Coronary artery (tissue), 2 donors: ENCODE results near the gene RAB22A.
"Not testable (repeated sequence)": the region's sequence is repeated elsewhere in the genome, so short reads cannot be mapped to it uniquely, and the experiment has no call there.

Experiments
- DNase-seq: peaks from one replicate; pipeline ENCODE4 v3.0.0-alpha.2; 2017; ENCODE audit warnings: low spot score
- H3K27ac ChIP-seq, 2 donors: fragments of 200-600 bp; sonication (generic); one replicate each; pipeline ENCODE4 v1.5.1; 2016 to 2019
- H3K4me3 ChIP-seq: fragments of 200-600 bp; sonication (generic); 2 replicates; pipeline ENCODE4 v1.5.1; 2016; ENCODE audit warnings: mild to moderate bottlenecking, moderate library complexity
- CTCF ChIP-seq: fragments of 200-600 bp; sonication (generic); IDR thresholded peaks from one replicate; pipeline ENCODE4 v1.5.1; 2019; ENCODE audit warnings: antibody characterized with exemption

Gene RAB22A

GRCh38 chr20:58360936-58361335 is 51.4 kb downstream of the RAB22A start:
- no peak overlapping the region for H3K27ac ChIP-seq
- H3K4me3 ChIP-seq = no peak overlapping the region
- TF ChIP-seq CTCF = no peak
- DNase-seq = no peak

DNA sequence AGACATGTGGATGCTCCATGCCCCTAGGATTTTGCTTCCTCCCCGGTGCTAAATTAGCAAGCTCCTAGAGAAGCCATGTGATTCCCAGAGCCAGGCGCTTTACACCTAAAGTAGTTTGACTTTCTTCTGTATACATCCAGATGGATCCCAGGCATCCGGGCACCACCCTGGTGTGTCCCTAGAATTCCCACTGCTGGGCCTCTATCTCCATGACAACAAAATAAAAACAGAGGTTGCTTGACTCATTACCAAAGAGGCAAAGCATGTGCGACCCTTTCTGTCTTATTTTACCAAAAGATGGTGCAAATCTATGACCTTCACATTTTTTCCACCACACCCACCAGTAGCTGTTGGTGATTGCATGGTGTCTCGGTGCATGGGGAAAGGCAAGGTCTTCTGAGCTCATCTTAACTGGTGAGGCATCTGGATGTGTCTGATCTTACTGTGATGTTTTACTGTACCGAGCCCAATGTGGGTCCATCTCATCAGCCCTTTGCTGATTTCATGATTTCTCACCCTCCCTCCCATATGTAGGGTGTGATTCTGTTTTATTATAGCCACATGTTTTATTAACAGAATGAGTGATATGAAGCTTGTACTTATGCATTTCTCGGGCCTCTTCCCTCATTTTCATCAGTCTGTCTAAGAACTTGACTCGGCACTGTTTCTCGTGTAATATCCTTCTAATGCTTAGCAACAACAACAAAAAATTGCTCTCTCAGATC is 52.1 kb downstream of the RAB22A start:
- Histone ChIP-seq H3K27ac (no peak overlapping the region), H3K4me3 (no peak overlapping the region)
- no peak for DNase-seq
- no peak for TF ChIP-seq CTCF

DNA sequence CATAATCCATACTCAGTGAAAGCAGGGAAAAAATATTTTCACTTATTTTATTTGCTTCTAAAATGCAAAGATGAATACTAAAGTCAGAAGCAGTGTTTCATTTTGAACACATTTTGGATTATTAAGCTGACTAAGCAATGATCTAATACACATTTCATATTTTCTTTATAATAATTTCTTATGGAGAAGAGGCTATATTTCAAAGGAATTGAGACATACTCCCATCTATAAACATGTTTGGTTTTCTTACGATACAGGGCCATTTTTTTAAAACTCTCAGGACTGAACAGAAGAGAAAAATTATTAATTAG is 52.6 kb downstream of the RAB22A start:
- H3K4me3 ChIP-seq = no peak overlapping the region
- DNase-seq = no peak
- no peak for TF ChIP-seq CTCF
- H3K27ac ChIP-seq = no peak overlapping the region

DNA sequence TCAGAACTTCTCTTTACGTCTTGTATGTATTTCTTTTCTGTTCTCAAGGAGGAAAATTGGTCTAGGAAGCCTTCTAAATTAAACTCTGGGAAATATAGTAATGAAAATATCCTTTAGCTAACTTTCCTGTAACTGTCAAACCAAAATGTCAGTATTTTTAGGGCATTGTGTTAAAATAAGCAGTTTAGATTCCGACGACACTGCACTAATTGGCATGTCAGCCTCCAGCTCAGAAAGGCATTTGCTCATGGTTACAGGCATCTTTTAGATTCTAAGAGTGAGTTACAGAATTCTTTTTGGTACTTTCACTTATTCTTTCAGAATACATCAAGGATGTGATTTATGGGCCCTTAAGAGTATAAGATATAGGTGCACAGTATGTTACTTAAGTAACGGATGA is 53.5 kb downstream of the RAB22A start:
- TF ChIP-seq CTCF = no peak
- Histone ChIP-seq H3K4me3 (no peak overlapping the region), H3K27ac (no peak overlapping the region)
- no peak for DNase-seq

DNA sequence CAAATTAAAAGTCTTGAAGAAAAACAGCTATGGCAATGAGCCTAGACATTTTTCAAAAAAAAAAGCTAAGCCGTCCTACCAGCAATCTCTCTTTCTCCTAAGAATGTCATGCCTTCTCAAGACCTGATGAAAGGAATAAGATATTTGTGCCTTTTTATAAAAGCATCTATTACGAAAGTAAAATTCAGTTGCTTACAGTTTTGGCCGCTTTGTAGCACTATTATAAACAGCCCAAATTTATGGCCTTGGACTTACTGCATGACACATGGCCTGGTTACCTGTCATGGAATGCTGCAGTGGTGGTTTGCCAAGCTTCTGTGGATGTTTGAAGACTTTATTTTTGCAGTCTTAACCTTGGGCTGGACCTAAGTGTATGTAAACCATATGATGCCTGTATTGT is 57.4 kb downstream of the RAB22A start:
- DNase-seq = no peak
- Histone ChIP-seq H3K27ac (no peak overlapping the region), H3K4me3 (no peak overlapping the region)
- TF ChIP-seq CTCF = no peak

DNA sequence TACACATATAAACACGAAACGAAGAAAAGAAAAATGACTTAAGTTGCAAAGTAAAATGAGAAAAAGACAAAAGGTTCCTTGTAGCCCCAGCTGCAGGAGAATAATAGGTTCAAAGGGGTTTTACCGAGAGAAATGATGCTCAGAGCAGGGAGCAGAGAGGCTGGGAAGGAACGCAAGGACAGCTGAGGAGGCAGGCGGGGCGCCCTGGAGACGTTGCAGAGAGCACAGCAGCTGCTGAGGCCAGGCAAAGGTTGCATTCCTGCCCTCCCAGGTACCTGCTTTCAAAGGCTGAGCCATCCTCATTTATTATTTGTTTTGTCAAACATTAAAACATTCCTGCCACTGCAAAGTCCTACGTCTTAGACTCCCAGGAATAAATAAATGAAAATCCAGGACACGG is 63.3 kb downstream of the RAB22A start:
- Histone ChIP-seq H3K4me3 (no peak overlapping the region), H3K27ac (no peak overlapping the region)
- TF ChIP-seq CTCF = no peak
- DNase-seq = no peak

GRCh38 chr20:58373296-58373695 is 63.8 kb downstream of the RAB22A start:
- not testable (repeated sequence) for DNase-seq, H3K4me3 ChIP-seq, H3K27ac ChIP-seq
